Muscle layer of colon (tissue), 2 donors: ENCODE measurements around the gene NHS.

Experiments used
- H3K27ac ChIP-seq: one replicate; pipeline ENCODE4 v1.7.0; 2013; ENCODE audit warnings: low read depth, mild to moderate bottlenecking, low read length, moderate library complexity
- H3K27me3 ChIP-seq, 2 donors: one replicate each; pipeline ENCODE4 v1.7.0; 2013; ENCODE audit warnings: low read length in 2 of 2, mild to moderate bottlenecking in 2 of 2; ENCODE audit not compliant: insufficient read depth in 2 of 2, control insufficient read depth in 1 of 2
- H3K36me3 ChIP-seq: one replicate; pipeline ENCODE4 v1.7.0; 2013; ENCODE audit warnings: mild to moderate bottlenecking, low read length; ENCODE audit not compliant: insufficient read depth
- H3K4me1 ChIP-seq: one replicate; pipeline ENCODE4 v1.7.0; 2013; ENCODE audit warnings: mild to moderate bottlenecking, low read length; ENCODE audit not compliant: insufficient read depth
- H3K4me3 ChIP-seq, 2 donors: one replicate each; pipeline ENCODE4 v1.7.0; 2013; ENCODE audit warnings: low read length in 2 of 2, low read depth in 1 of 2, mild to moderate bottlenecking in 1 of 2, moderate library complexity in 1 of 2
- H3K9ac ChIP-seq: one replicate; pipeline ENCODE4 v1.7.0; 2013; ENCODE audit warnings: low read length
- H3K9me3 ChIP-seq: one replicate; pipeline ENCODE4 v1.7.0; 2013; ENCODE audit warnings: mild to moderate bottlenecking, low read length
- donor health status: abdominal sarcoma.
- donor health status: Adenocarcinoma of cecum.

Gene NHS

DNA sequence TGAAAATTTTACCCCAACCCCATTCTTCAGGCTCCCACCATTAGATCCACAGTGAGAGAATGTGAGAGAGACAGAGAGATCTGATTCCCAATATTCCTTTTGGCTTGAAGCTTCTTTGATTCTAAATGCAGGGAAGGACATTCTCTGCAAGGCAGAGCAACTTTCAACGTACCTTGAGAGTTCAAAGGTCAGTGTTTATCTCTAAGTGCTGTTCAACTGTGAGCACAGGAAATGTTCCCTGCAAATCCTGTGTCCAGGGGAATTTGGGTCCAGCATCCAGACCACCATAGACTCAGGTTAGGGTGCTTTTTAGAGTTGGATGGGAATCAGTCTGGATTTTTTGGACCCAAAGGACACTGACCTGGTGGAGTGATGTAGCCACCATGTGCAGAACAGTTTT is 97.4 kb downstream of the NHS start:
- Histone ChIP-seq H3K27me3 (peaks cover 0 to 4% of the 10 kb centered on the region in 2 donors), H3K36me3 (no peaks in the 10 kb centered on the region), H3K4me3 (no peak overlapping the region), H3K4me1 (peaks cover 13% of the 10 kb centered on the region), H3K27ac (no peak overlapping the region), H3K9ac (no peak overlapping the region), H3K9me3 (no peaks in the 10 kb centered on the region)

DNA sequence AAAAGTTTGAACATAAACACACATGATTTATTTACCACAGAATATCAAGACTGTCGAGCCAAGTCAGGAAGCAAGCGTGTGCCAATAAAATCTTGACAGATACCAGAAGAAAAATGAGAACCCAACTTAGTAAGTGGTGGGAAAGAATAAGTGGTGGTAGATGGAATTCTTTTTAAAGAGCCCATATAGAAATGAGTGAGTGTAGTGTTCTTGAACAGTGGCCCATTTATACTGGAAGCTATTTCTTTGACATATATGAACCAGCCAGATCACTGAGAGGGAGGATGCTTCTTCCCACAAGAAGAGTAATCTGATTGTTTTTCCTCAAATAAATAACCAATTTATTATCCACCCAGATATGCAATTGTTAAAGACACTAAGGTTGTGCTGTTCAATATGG is 98.0 kb downstream of the NHS start:
- no peak overlapping the region for H3K9ac ChIP-seq
- no peaks in the 10 kb centered on the region for H3K36me3 ChIP-seq
- no peaks in the 10 kb centered on the region for H3K9me3 ChIP-seq
- peaks cover 13% of the 10 kb centered on the region for H3K4me1 ChIP-seq
- no peak overlapping the region for H3K4me3 ChIP-seq
- no peak overlapping the region for H3K27ac ChIP-seq
- H3K27me3 ChIP-seq = peaks cover 0 to 4% of the 10 kb centered on the region in 2 donors

DNA sequence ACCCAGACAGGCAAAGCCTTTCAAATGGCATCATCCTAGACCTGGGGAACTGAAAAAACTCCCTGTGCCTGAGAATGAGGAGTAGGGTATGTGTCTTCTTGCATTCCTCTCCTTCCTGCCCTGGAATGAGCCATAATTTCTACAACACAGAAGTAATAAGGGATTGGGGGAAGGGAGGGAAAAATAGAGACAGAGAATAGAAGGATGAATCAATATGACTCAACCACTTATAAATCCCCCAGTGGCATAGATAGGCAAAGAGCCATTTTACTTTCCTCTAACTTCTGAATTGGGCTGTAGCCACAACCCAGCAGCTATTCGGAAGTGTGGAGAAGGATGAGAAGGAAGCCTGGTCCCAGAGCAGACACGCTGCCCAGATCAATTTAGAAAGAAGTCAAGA is 99.9 kb downstream of the NHS start:
- H3K4me1 ChIP-seq = peaks cover 13% of the 10 kb centered on the region
- H3K9ac ChIP-seq = no peak overlapping the region
- H3K27me3 ChIP-seq = peaks cover 0 to 4% of the 10 kb centered on the region in 2 donors
- no peaks in the 10 kb centered on the region for H3K36me3 ChIP-seq
- H3K4me3 ChIP-seq = no peak overlapping the region
- no peak overlapping the region for H3K27ac ChIP-seq
- H3K9me3 ChIP-seq = no peaks in the 10 kb centered on the region

DNA sequence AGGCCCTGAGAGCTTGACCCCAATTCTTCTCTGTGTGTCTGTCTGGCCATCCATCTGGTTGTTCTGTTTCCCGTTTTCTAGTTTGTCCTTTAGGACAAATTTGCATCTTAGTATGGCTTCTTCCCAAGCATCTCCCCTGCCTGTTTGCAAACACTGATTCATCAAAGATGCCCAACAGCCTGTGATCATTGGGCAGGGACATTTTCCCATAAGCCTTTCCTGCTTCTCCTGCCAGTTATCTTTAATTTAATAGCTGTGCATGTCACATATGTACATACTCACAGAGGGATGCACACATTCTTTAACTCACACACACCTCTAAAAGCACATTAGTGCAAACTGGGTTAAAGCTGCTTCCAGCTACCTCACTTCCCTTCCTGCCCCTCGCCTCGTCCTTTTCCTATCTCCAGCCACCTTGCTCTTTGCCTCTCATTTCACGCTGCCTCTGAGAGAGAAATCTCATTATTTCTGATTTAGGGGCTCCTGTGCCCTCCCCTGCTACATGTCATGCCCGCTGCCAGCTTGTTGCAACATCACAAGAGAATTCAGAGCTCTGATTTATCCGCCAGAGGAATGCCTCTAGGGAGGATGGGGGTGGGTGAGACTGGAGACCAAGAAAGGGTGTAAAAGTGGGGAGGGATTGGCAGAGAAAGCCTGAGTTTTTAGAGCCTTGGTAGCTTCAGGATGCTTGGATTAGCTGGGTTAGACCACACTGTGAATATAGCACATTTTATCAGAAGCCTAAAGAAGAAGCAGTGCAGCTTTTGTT is 100.6 kb downstream of the NHS start:
- peaks cover 13% of the 10 kb centered on the region for H3K4me1 ChIP-seq
- H3K4me3 ChIP-seq = no peak overlapping the region
- H3K36me3 ChIP-seq = no peaks in the 10 kb centered on the region
- H3K27ac ChIP-seq = no peak overlapping the region
- no peak overlapping the region for H3K9ac ChIP-seq
- peaks cover 0 to 4% of the 10 kb centered on the region in 2 donors for H3K27me3 ChIP-seq
- no peaks in the 10 kb centered on the region for H3K9me3 ChIP-seq

DNA sequence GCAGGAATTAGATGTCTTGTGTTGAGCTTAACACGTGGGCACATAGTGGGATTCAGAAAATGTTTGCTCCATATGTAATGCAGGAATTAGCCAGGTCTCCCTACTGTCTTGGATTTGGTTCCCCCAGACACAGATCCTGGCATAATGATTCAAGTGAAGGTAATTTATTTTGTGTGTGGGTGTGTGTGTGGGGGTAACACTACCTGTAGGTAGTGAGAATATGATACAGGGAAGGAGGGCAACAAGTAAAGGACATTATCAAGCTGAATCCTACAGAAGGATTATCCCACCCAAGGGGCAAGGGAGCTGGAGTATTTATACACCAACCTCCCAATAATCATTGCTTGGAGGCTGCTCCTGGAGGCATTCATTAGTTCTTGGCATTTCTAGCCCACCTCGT is 101.4 kb downstream of the NHS start:
- H3K9ac ChIP-seq = no peak overlapping the region
- H3K4me3 ChIP-seq = no peak overlapping the region
- H3K27me3 ChIP-seq = peaks cover 0 to 4% of the 10 kb centered on the region in 2 donors
- H3K4me1 ChIP-seq = peaks cover 13% of the 10 kb centered on the region
- H3K27ac ChIP-seq = no peak overlapping the region
- H3K36me3 ChIP-seq = no peaks in the 10 kb centered on the region
- no peaks in the 10 kb centered on the region for H3K9me3 ChIP-seq

DNA sequence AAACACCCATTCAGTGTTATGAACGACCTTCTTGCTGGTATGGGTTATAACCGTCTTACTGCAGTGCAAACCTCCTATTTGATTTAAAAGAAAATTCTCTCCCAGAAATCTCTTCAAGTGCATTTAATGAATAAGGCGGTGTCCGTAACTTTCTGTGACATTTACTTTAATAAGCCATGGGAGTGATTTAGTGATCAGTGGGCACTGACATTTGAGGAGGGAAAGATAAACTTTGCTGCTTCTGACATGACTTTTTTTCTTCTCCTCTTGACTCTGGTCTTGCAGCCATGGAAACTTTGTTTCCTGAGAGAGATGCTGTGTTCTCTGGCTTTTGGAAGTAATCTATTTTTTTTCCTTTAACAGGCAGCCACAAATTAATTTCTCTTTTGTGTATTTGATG is 106.1 kb downstream of the NHS start:
- no peak overlapping the region for H3K27ac ChIP-seq
- H3K9ac ChIP-seq = no peak overlapping the region
- H3K27me3 ChIP-seq = no peaks in the 10 kb centered on the region
- H3K9me3 ChIP-seq = no peaks in the 10 kb centered on the region
- no peak overlapping the region for H3K4me3 ChIP-seq
- H3K36me3 ChIP-seq = no peaks in the 10 kb centered on the region
- H3K4me1 ChIP-seq = no peaks in the 10 kb centered on the region

DNA sequence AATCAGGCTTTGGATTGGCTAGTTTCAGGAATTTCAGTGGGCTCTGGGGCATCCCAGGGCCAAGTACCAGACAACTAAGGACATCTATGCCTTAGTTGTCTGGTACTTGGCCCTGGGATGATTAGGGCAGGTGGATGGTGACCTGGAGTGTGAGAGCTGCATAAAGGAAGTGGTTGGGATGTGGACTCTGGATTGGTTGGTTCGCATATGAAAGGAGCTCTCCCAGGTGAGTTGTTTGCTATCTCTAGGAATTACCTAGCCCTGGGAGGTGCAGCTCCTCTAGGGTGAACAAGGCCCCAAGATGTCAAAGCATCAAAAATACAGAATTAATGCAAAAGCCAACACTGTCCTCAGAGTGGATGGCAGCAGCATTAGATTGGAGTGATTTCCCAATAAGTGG is 109.6 kb downstream of the NHS start:
- no peaks in the 10 kb centered on the region for H3K4me1 ChIP-seq
- H3K4me3 ChIP-seq = no peak overlapping the region
- no peaks in the 10 kb centered on the region for H3K9me3 ChIP-seq
- H3K9ac ChIP-seq = no peak overlapping the region
- H3K27me3 ChIP-seq = no peaks in the 10 kb centered on the region
- H3K27ac ChIP-seq = no peak overlapping the region
- H3K36me3 ChIP-seq = no peaks in the 10 kb centered on the region

DNA sequence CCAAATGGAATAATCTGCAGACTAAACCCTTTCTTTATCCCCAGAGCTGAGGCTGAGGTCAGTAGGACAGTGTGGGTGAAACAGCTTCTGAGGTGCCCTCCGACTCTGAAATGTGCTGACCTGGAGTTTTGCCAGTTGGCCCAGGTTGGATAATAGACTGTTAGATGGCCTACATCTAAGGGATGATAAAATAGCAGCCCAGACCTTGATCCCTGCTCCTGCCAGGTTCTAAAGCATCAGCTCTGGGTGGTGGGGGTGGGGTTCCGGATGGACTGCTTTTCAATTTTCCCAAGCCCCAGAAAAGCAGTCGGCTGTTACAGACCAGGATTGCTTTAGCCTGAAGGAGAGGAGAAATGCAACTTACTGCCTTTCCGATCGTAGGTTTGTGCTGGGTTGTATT is 110.4 kb downstream of the NHS start:
- no peaks in the 10 kb centered on the region for H3K4me1 ChIP-seq
- H3K36me3 ChIP-seq = no peaks in the 10 kb centered on the region
- H3K4me3 ChIP-seq = no peak overlapping the region
- no peak overlapping the region for H3K27ac ChIP-seq
- H3K9me3 ChIP-seq = no peaks in the 10 kb centered on the region
- H3K27me3 ChIP-seq = no peaks in the 10 kb centered on the region
- H3K9ac ChIP-seq = no peak overlapping the region

DNA sequence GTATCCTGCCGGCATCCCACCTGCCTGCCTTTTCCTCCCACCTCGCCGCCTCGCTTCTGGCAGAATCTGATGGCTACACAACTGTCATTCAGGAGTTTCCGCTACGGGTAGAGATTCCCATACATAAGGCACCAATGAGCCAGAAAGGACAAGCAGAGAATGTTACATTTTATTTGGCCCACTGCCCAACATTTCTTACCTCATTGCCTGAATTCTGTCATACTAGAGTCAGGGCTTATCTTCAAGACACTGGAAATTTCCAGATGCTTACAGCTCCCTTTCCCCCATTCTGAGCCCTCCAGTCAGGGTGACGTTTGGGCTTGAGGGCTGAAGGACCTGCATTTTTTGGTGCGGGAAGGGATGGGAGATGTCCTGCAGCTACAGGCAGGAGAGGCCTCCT is 113.0 kb downstream of the NHS start:
- H3K9ac ChIP-seq = no peak overlapping the region
- no peaks in the 10 kb centered on the region for H3K9me3 ChIP-seq
- no peaks in the 10 kb centered on the region for H3K36me3 ChIP-seq
- no peak overlapping the region for H3K4me3 ChIP-seq
- no peaks in the 10 kb centered on the region for H3K4me1 ChIP-seq
- no peak overlapping the region for H3K27ac ChIP-seq
- H3K27me3 ChIP-seq = no peaks in the 10 kb centered on the region

DNA sequence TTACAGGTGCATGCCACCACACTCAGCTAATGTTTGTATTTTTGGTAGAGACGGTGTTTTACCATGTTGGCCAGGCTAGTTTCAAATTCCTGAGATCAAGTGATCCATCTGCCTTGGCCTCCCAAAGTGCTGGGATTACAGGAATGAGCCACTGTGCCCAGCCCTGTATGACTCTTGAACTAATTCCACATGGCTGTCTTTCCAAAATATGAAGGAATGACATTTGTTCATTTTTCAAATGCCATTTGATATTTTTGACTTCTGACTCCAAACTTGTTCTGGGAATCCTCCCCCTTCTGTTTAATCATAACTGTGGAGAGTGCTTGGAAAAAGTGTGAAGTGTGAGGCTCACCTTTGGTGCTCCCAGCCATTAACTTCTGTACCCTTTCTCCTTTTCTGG is 119.2 kb downstream of the NHS start:
- H3K27me3 ChIP-seq = peaks cover 0 to 4% of the 10 kb centered on the region in 2 donors
- no peak overlapping the region for H3K4me3 ChIP-seq
- H3K4me1 ChIP-seq = no peaks in the 10 kb centered on the region
- H3K9ac ChIP-seq = no peak overlapping the region
- no peaks in the 10 kb centered on the region for H3K36me3 ChIP-seq
- H3K27ac ChIP-seq = no peak overlapping the region
- H3K9me3 ChIP-seq = no peaks in the 10 kb centered on the region

DNA sequence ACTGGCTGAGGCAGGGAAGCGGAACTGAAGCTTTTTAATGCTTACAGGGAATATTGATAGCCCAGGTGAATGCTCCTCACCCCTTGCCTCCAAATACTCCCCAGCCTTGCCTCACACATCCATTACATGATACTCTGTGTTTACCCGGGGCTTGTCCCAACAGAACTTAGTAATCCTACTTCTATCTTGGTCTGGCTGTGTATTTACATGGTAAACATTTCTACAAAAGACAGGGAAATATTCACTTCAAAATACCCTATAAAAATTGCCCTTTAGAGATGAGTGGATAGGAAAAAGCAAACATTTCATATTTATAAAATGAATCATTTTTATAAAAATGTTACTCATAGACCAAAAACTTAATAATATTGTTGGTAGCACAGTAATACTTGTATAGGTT is 120.1 kb downstream of the NHS start:
- H3K36me3 ChIP-seq = no peaks in the 10 kb centered on the region
- H3K4me3 ChIP-seq = no peak overlapping the region
- H3K4me1 ChIP-seq = no peaks in the 10 kb centered on the region
- H3K27ac ChIP-seq = no peak overlapping the region
- peaks cover 0 to 4% of the 10 kb centered on the region in 2 donors for H3K27me3 ChIP-seq
- H3K9ac ChIP-seq = no peak overlapping the region
- no peaks in the 10 kb centered on the region for H3K9me3 ChIP-seq

DNA sequence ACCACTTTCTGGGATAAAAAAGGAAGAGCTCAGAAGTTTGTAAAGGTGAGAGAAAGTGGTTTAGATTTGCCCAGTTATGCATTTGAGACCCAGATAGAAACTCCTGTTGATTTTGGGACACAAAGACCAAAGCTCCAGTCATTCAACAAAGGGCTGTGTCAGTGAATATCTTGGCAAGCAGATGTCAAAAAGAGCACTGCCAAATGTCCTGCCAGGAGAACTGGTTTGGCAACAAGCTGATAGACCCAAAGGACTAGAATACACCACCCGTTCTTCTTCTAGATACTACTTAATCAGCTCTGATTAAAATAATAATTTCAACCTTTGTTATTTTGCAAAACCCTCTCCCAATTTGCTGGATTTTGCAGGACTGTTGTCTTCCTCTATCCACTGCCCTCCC is 121.4 kb downstream of the NHS start:
- Histone ChIP-seq H3K4me1 (no peaks in the 10 kb centered on the region), H3K4me3 (no peak overlapping the region), H3K9me3 (no peaks in the 10 kb centered on the region), H3K36me3 (no peaks in the 10 kb centered on the region), H3K9ac (no peak overlapping the region), H3K27ac (no peak overlapping the region), H3K27me3 (peaks cover 0 to 4% of the 10 kb centered on the region in 2 donors)
